HG03469 (cell line): ENCODE results near the gene LZTS2.

ENCODE experiments used
- ATAC-seq: cut with Tn5 transposase; IDR thresholded peaks from one replicate; pipeline ENCODE4 v1.9.1; 2021; ENCODE audit warnings: mild to moderate bottlenecking, moderate library complexity, moderate number of reproducible peaks; ENCODE audit not compliant: unreplicated experiment

The LZTS2 gene

GRCh38 chr10:101012525-101013364, 13.1 kb downstream of the LZTS2 start:
- peak; percentile 75 for ATAC-seq

GRCh38 chr10:101013365-101013825, 13.8 kb downstream of the LZTS2 start:
- no peak for ATAC-seq

GRCh38 chr10:101014230-101014884, 14.7 kb downstream of the LZTS2 start:
- ATAC-seq = no peak

GRCh38 chr10:101014966-101015581, 15.5 kb downstream of the LZTS2 start:
- ATAC-seq = no peak

GRCh38 chr10:101015582-101015973, 16.0 kb downstream of the LZTS2 start:
- no peak for ATAC-seq

- no peak for ATAC-seq
These were observed 17.2 kb downstream of the LZTS2 start for GRCh38 chr10:101016814-101017213.

GRCh38 chr10:101018118-101018599, 18.6 kb downstream of the LZTS2 start:
- no peak for ATAC-seq

GRCh38 chr10:101018600-101019439, 19.2 kb downstream of the LZTS2 start:
- no peak for ATAC-seq

DNA sequence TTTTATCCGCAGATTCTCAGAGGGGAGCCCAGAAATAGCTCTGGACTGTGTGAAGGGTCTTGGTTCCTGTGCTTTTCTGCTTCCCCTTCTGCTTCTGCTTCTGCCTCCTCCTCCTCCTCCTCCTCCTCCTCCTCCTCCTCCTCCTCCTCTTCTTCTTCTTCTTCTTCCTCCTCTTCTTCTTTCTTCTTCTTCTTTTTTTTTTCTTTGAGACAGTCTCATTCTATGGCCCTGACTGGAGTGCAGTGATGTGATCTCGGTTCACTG, 19.8 kb downstream of the LZTS2 start:
- no peak for ATAC-seq

DNA sequence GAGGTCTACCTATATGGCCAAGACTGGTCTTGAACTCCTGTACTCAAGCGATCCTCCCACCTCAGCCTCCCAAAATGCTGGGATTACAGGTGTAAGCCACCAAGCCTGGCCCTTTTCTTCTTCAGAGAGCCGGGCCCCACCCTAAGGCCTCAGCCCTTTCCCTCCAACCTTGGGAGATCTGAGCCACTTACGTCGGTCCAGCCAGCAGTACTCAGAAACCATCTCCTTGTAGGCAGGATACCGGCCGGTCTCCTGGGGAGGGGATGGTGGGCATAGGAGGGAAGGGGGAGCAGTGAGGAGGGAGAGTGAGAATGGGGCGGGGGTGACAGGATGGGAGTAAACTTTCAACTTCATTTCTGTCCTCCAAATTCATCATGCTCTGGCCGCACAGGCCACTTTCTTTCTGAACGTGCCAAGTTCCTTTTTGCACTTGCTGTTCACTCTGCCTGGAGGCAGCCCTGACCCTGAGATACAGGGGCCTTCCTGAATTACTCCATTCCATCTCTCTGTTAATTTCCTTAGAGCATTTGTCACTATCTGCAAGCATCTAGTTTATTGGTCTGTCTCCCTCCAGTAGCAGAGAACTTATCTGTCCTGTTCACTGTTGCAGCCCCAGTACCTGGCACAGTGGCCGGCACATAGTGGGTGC, 20.9 kb downstream of the LZTS2 start:
- ATAC-seq = no peak

- no peak for ATAC-seq
These were observed 21.6 kb downstream of the LZTS2 start for GRCh38 chr10:101021239-101021638.

DNA sequence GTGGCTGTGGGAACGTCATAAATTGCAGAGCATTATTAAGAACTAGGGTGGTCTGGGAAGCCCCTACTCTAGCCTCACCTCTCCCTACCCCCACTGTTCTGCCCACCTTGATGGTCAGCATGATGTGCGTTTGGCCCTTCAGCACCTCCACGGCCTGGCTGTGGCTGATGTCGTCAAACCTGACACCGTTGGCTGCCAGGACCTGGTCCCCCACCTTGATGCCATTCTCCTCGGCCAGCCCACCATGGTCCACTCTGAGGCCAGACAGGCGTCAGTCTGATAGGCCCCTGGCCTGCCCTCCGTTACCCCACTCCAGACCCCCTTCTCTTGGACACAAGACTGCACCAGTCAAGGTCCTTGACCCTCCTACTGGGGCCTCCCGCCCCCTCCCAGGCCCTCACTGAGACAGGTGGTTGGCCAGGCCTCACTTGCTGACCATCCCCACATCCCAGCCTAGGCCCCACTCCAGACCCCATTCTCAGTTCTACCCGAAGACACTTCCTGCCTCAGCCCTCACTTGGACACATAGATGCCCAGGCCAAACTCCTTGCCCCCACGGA, 22.2 kb downstream of the LZTS2 start:
- ATAC-seq = no peak

- no peak for ATAC-seq
These were observed 23.5 kb downstream of the LZTS2 start for GRCh38 chr10:101022967-101023705.

- ATAC-seq = no peak
These were observed 27.6 kb downstream of the LZTS2 start for GRCh38 chr10:101027106-101027720.

DNA sequence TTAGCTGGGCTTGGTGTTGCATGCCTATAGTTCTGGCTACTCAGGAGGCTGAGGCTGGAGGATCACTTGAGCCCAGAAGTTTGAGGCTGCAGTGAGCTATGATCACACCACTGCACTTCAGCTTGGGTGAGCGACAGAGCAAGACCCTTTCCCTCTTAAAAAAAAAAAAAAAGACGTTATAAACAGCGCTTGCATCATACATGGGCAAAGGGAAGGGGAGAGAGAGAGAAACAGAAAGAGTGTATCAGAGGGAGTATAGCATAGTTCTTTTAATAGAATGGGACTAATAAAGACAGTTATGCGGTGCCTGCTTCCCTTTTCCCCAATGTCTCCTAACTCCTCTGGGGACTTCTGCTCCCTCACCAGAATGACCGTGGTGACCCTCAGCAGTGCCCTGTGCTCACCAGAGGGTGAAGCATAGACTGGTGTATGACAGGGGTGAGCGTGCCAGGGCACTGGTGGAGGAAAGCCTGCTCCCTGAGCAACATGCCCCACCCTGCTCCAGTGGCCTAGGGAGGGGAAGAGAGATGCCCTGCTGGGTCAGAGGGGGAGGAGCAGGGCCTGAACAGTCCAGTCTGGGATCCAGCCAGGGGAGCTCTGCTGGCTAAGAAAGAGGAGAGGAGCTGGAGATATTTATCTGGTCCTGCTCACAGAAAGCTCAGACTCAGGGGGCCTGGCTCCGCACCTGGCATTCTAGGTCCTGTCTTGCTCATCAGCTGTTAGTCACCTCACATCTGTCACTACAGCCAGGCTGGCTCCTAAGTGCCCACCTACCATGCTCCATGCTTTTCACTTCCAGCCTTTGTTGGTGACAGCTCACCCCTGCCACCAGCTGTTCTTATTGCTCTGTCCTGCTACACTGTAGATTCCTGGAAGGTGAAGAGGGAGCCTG, 29.1 kb downstream of the LZTS2 start:
- no peak for ATAC-seq

GRCh38 chr10:101029520-101030295, 30.1 kb downstream of the LZTS2 start:
- no peak for ATAC-seq

GRCh38 chr10:101030496-101031127, 31.0 kb downstream of the LZTS2 start:
- ATAC-seq = no peak
